Measurements from ENCODE around the gene TSPAN33.

- TF ChIP-seq, protein P1, sequence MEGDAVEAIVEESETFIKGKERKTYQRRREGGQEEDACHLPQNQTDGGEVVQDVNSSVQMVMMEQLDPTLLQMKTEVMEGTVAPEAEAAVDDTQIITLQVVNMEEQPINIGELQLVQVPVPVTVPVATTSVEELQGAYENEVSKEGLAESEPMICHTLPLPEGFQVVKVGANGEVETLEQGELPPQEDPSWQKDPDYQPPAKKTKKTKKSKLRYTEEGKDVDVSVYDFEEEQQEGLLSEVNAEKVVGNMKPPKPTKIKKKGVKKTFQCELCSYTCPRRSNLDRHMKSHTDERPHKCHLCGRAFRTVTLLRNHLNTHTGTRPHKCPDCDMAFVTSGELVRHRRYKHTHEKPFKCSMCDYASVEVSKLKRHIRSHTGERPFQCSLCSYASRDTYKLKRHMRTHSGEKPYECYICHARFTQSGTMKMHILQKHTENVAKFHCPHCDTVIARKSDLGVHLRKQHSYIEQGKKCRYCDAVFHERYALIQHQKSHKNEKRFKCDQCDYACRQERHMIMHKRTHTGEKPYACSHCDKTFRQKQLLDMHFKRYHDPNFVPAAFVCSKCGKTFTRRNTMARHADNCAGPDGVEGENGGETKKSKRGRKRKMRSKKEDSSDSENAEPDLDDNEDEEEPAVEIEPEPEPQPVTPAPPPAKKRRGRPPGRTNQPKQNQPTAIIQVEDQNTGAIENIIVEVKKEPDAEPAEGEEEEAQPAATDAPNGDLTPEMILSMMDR (IDR thresholded peaks at IDR 0.05) = no peak
- TF ChIP-seq EP300 (IDR thresholded peaks at IDR 0.05) (no peak), POLR2A (IDR thresholded peaks at IDR 0.05) (no peak)
Measured at GRCh38 chr7:129098409-129099084, 46.0 kb upstream of the TSPAN33 start.
